GM12892 (cell line): ENCODE measurements around the gene TMLHE.
"Not testable (repeated sequence)": the region's sequence is repeated elsewhere in the genome, so short reads cannot be mapped to it uniquely, and the experiment has no call there.

Experiments
- DNase-seq: peaks from one replicate; pipeline ENCODE4 v3.0.0; 2011; ENCODE audit not compliant: insufficient read length
- FAIRE-seq: peaks from 2 replicates; lab custom pipeline; 2011; peaks lifted over from hg19 to GRCh38; lab: Jason Lieb, UNC
- POLR2A ChIP-seq: IDR thresholded peaks from 2 replicates; pipeline ENCODE4 v1.6.1; 2011; ENCODE audit warnings: low read depth, low read length, control low read depth
- POLR2AphosphoS5 ChIP-seq: IDR thresholded peaks from 2 replicates; pipeline ENCODE4 v1.6.1; 2011; ENCODE audit warnings: low read depth, low read length, control low read depth
- TAF1 ChIP-seq: IDR thresholded peaks from 2 replicates; pipeline ENCODE4 v1.6.1; 2011; ENCODE audit warnings: low read depth, mild to moderate bottlenecking, control low read depth, low read length, borderline replicate concordance

The TMLHE gene

GRCh38 chrX:155592981-155593380 lies 19.8 kb downstream of the TMLHE start:
- no peak for FAIRE-seq
- DNase-seq, result no peak
- no peak for TF ChIP-seq POLR2AphosphoS5
- no peak for TF ChIP-seq TAF1
- TF ChIP-seq POLR2A, result no peak

DNA sequence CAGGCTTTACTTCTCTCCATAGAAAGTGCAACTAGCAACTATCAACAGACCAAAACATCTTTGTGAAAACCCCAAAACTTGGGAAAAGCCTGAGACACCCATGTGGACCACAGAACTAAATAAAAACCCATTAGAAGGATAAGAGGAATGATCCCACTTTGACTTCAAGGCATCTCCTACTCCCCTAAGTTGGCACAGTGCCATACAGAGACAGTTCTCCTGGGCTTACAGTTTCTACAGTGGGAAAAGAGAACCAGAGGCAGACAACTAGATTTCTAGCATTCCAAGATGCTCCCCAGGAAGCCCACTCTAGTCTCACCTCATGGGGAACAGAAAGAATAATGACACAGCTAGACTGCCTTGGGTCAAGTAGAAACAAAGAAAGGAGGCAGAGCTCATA lies 20.4 kb downstream of the TMLHE start:
- TF ChIP-seq POLR2A (no peak), POLR2AphosphoS5 (no peak)
- DNase-seq (no peak), FAIRE-seq (no peak)

DNA sequence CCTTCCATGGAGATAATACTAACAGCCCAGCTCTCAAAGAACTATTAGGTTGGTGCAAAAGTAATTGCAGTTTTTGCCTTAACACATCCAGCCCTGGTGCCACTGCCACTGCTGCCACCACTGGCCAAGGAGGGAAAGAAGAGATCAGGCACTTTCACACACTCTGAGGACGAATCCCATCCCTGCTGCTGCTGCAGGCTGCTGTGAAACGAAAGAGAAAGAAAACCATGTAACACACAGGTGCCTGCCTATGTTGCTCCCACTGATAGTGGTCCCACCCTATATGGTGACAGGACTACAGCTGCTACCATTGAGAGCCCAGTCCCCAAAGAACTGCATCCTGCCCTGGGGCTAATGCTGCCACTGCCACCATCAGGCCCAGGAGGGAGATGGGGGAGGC lies 35.1 kb downstream of the TMLHE start:
- no peak for TF ChIP-seq POLR2AphosphoS5
- TF ChIP-seq POLR2A, result no peak
- no peak for TF ChIP-seq TAF1
- DNase-seq (peak; percentile 6), FAIRE-seq (no peak)

GRCh38 chrX:155563099-155563498 lies 49.7 kb downstream of the TMLHE start:
- FAIRE-seq (no peak), DNase-seq (no peak)
- TF ChIP-seq POLR2A (no peak), POLR2AphosphoS5 (no peak), TAF1 (no peak)

GRCh38 chrX:155544881-155545280 lies 67.9 kb downstream of the TMLHE start:
- no peak for DNase-seq
- no peak for FAIRE-seq
- TF ChIP-seq TAF1 (no peak), POLR2A (no peak), POLR2AphosphoS5 (no peak)

- FAIRE-seq (no peak), DNase-seq (no peak)
- TF ChIP-seq POLR2A, result no peak
Observed at GRCh38 chrX:155535866-155536265, 76.9 kb downstream of the TMLHE start.

GRCh38 chrX:155534800-155535199 lies 78.0 kb downstream of the TMLHE start:
- DNase-seq, result no peak
- TF ChIP-seq POLR2AphosphoS5, result no peak
- TF ChIP-seq TAF1, result no peak
- no peak for TF ChIP-seq POLR2A
- no peak for FAIRE-seq

GRCh38 chrX:155527023-155527422 lies 85.7 kb downstream of the TMLHE start:
- DNase-seq, FAIRE-seq: not testable (repeated sequence)

DNA sequence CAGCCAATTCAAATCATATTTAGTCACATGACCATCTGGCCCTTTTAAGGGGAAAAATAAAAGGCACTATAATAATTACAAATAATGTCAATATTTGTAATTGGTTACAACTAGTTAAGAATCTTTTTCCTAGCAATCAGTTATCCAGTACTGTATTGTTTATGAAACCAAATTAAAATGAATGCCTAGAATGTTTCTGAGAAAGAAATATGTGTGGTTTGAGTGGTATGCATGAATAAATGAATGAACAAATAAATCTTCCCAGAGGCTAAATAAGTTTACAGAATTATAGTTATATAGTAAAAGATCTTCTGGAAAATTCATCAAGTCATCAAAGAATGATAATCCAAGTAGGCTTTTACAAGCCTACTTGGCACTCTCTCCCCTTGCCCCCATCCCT lies 98.5 kb downstream of the TMLHE start:
- TF ChIP-seq POLR2AphosphoS5 (no peak), POLR2A (no peak), TAF1 (no peak)
- DNase-seq, result no peak
- no peak for FAIRE-seq

DNA sequence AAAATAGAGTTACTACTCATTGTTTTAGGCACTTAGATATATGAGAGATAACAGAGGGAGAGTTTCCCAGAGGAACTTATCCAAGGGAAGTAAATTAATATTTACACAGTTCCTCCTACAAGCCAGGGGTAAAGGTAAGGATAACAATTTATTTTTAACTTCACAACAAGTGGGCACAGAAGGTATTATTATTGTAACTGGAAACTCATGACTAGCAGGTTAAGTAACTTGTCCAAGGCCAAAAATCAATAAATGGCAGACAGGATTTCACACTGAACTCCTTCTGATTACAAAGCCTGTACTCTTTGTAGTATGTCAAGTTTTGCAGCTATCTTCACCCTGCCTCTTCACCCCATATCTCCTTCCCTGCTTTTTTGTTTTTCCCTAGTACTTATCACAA lies 107.5 kb downstream of the TMLHE start:
- no peak for DNase-seq
- TF ChIP-seq POLR2A, result no peak
- no peak for TF ChIP-seq POLR2AphosphoS5
- TF ChIP-seq TAF1, result no peak
- FAIRE-seq, result no peak

- DNase-seq, FAIRE-seq: not testable (repeated sequence)
Observed at GRCh38 chrX:155495134-155495533, 117.6 kb downstream of the TMLHE start.

GRCh38 chrX:155491421-155491820 lies 121.3 kb downstream of the TMLHE start:
- not testable (repeated sequence) for DNase-seq, FAIRE-seq

GRCh38 chrX:155477136-155477535 lies 135.6 kb downstream of the TMLHE start:
- not testable (repeated sequence) for DNase-seq

GRCh38 chrX:155466269-155466938 lies 146.3 kb downstream of the TMLHE start:
- FAIRE-seq, DNase-seq: not testable (repeated sequence)

More at GRCh38 chrX:155477136-155477535, 135.6 kb downstream of the TMLHE start:
- FAIRE-seq, result not testable (repeated sequence)

DNA sequence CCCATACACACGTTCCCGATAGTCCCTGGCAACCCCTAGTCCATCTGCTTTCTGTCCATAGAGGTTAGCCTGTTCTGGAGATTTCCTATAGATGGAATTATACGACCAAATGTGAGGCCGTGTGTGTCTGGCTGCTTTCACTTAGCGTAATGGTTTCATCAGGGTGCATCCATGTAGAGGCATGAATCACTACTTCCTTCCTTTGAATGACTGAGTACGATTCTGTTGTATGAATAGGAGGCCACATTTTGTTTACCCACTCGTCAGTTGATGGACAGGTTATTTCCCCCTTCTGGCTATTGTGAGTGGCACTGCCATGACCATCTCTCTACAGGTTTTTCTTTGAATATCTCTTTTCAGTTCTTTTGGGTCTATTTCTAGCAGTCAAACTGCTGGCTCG lies 152.3 kb downstream of the TMLHE start:
- not testable (repeated sequence) for DNase-seq, FAIRE-seq

DNA sequence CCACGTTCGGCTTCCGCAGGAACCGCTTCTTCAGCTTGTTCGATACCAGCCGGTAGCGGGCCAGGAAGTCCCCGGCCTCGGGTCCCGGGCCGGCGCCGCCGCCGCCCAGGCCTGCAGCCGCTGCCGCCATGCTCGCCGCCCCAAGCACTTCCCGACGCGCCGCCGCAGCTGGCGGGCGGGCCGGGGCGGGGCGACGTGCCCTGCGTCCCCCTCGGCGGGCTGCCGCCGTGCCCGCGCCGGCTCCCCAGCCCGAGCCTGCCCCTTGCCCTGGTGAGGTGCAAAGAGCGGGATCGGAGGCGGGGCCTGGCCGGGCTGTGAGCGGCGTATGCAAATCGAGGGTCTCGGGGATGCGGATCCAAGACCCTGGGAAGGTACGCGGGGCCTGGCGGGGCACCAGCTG lies 154.3 kb downstream of the TMLHE start, which contains the start of gene F8A3:
F8A3 (minus strand) TSS at position 150 of the 400 bp plus-strand sequence; CDS start at position 130, 20 bp downstream.
- FAIRE-seq, DNase-seq: not testable (repeated sequence)

DNA sequence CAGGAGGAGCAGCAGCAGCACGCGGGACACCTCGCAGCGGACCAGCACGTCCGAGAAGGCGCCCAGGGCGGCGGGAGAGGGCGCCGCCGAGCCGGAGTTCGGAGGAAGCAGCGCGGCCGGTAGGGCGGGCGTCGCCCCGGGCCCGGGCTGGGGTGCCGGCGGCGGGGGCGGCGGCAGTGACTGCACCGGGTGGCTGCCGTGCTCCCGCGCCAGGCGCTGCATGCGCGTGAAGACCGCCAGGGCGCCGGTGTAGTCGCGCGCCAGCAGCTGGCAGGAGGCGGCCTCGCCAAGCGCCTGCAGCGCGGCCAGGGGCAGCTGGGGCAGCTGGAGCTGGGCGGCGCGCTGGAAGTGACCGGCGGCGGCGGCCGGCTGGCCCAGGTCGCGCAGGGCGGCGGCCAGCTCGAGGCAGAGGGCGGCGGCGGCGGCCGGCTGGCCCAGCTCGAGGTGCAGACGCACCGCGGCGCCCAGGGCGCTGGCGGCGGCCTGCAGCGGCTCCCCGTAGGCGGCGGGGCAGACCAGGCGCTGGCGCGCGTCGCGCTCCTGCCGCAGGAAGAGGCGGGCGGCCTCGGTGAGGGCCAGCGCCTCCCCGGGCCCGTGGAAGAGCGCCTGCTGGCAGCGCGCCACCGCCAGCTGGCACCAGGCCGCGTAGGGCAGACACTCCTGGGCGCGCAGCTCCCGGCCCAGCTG lies 154.8 kb downstream of the TMLHE start:
- not testable (repeated sequence) for DNase-seq, FAIRE-seq
